NCI-H1417 treated with DMSO at 0.1 percent for 48 hours (cell line): ENCODE results near the gene ACSS2.
"Not testable (repeated sequence)": the region's sequence is repeated elsewhere in the genome, so short reads cannot be mapped to it uniquely, and the experiment has no call there.

Source experiments
- DNase-seq: peaks from one replicate; lab custom pipeline; 2025; lab: John Stamatoyannopoulos, UW

The ACSS2 gene

GRCh38 chr20:34874094-34874654 is 2.2 kb upstream of the ACSS2 start:
- DNase-seq: peak; percentile 66

GRCh38 chr20:34875642-34876405 is 588 bp upstream of the ACSS2 start:
- DNase-seq: no peak

DNA sequence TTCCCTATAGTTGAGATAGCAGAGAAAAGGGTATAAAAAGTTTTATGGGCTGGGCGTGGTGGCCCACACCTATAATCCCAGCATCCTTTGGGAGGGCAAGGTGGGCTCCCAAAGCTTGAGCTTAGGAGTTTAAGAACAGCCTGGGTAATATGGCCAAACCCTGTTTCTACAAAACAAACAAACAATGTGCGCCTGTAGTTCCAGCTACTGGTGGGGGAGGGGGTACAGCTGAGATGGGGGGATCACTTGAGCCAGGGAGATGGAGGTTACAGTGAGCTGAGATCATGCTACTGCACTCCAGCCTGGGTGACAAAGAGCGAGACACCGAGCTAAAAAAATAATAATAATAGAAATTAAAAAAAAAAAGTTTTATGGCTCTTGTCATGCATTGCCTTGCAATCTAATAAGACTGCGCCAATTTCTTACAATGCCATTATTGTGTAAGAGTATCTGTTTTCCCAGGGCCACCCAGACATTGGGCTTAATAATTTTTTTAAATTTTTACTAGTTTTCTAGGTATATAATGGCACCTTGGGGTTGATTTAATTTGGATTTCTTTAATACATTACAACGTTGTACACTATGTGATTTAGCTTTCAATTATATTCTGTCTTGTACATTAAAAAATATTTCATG is 3.9 kb downstream of the ACSS2 start:
- no peak for DNase-seq

DNA sequence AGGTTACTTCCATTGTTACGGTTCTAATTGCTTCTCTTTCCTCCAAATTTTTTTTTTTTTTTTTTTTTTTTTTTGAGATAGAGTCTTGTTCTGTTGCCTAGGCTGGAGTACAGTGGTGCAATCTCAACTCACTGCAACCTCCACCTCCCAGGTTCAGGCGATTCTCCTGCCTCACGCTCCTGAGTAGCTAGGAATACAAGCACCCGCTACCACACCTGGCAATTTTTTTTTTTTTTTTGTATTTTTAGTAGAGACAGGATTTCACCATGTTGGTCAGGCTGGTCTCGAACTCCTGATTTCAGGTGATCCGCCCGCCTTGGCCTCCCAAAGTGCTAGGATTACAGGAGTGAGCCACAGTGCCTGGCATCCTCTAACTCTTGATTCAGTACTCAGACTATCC is 4.6 kb downstream of the ACSS2 start:
- not testable (repeated sequence) for DNase-seq

DNA sequence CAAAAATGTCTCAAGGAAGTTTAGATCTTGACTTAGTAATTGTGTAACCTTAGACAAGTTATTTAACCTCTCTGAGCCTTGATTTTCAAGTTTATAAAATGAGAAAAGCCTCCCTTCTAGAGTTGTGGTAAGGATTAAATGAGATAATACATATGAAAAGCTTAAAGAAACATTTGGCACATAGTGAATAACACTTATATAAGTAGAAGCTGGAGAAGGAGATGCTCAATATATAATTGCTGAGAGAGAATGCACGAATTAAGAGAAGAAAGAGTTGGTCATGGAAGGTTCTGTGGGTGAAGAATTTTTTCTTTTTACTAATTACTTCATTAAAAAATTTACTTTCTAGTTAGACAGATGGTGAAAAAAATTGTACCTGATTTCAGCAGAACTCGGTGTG is 5.3 kb downstream of the ACSS2 start:
- DNase-seq: no peak

DNA sequence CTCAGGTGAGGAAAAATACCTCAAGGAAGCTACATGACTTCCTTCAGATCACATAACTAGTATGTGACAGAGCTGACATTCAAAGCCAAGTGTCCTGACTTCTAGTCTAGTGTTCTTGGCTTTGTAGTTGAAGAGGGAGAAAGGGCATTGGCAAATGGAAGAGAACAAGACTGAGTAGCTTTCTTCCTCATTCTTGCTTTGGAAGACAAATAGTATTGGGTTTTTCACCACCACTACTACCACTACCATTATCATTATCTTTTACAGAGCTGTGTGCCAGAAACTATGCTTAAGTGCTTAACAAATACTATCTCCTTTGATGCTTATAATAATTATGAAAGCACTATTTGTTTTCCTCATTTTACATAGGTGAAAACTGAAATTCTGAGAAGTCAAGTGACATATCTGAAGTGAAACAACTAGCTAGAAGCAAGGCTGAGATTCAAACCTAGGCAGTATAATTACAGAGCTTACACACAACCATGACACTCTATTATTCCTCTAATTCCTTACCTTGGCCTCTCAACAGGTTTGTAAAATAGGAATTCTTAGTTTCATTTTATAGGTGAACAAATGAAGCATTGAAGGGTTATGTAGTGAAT is 6.8 kb downstream of the ACSS2 start:
- DNase-seq: no peak

- DNase-seq: no peak
Measured at GRCh38 chr20:34883809-34884208, 7.4 kb downstream of the ACSS2 start.

DNA sequence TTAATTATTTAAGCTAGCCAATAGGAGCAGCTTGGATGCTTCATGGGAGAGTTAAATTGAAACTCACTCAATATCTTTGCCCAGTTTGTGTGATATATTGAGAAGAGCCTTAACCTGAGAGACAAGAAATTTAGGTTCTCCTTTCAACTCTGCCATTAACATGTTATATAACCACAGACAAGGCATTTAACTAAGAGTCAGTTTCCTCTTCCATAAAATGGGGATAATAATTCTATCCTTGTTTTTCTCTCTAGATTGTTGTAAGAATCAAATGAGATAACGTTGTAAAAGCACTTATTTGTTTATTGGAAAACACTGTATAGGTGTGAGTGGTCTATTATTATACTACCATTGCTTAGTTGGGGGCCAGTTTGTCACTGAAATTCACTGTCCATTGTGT is 7.8 kb downstream of the ACSS2 start:
- no peak for DNase-seq

- DNase-seq: no peak
Measured at GRCh38 chr20:34886122-34886521, 9.7 kb downstream of the ACSS2 start.

DNA sequence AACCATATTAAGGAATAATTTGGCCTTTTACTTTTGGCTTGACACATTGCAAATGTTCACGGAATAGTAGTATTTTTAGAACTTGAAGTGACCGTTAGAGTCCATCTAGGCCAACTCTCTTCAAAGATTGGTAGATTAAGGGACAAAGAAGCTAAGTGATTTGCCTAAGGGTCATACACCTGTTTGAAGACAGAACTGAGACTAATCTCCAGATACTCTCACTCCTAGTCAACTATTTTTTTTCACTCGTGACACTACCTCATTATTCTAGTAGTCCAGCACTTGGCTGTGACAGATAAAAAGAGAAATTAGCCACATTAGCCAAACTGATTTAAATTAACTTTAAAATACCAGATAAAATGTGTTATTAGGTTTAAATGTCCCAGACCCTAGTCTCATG is 10.6 kb downstream of the ACSS2 start:
- DNase-seq: no peak

DNA sequence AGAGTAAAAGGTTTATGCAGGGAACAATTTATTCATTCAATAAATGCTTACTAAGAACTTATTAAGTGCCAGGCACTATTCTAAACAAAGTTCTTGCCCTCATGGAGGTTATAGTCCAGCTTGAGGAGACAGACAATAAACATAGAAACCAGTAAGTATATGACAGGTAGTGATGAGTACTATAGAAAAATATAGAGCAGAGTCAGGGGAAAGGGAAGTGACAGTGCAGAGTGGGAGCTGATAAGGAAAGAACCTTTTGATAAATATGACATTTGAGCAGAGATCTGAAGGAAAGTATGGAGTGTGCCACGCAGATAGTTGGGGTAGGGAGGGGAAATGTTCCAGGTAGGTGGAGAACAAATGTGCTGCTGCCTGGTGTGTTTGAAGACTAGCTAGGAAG is 12.1 kb downstream of the ACSS2 start:
- no peak for DNase-seq

DNA sequence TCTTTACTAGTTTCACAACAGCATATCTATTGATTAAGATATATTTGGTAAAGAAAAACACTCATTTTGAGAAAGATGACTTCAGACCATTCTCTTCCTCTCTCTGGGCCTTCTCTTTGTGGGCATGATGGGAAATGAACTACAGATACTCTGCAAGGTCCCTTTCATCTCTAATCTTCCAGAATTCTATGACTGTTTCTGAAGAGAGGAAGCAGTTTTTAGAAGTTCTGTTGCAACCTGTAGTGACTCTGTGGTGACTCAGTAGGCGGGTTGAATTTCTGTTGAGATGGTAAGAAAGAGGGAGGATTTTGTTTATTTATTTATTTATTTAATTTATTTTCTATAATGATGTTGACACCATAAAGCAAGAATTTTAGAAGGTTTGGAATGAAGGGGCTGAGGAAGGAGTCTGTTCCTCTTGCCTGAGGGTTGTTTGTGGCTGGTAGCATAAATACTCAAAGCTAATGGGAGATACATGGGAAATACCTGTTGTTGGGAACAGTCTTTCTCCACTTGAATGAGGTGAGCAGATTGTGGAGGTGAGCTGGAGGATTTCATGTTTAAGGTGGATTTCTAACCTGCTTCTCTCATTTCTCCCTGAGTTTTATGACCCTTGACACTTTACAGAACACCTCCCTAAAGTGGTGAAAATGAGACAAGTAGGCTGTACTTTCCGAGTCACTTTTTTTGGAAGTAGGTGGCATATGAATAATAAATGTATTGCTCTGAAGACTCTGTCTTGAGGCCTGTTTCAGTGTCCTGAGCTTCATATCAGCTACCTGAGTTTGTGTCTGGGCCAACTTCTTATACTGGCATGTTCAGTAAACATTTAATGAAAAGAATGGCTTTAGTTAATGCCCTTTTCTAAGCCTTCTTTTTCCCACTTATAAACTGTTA is 15.0 kb downstream of the ACSS2 start:
- DNase-seq: no peak

- DNase-seq: no peak
Measured at GRCh38 chr20:34892671-34893070, 16.3 kb downstream of the ACSS2 start.

DNA sequence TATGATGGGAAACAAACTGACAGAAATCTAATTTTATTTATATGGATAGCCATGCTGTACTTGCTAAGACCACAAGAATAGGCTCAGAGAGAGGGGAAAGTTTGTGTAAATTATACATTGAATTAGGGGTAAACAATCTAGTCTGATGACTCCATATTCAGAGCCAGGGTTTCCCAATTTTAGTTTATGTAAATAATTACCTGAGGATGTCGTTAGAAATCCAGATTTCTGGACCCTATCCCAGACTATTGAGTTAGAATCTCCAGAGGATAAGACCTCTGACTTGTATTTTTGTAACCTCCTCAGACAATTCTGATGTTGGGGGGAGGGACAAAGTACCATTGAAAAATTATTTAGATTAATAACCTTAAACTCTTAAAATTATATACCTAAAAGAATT is 18.3 kb downstream of the ACSS2 start:
- no peak for DNase-seq

DNA sequence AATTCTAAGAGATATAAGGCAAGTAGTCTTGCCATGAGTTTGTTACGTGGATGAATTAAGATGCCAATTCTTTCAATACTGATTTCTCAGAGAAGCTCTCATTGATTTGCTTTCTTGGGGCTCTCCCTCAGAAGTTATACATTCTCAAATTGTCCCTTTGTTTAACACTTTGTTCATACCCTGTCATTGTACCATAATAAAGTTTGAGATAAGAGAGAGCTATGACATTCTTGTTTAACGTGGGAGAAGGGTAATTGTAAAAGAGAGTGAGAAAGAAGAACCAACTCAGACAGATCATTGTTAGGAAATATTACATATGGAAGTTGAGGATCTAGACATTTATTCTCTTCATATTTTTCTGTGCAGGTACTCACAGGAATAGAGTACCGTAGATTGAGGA is 19.1 kb downstream of the ACSS2 start:
- DNase-seq: no peak

GRCh38 chr20:34896086-34896621 is 19.7 kb downstream of the ACSS2 start:
- DNase-seq: no peak

DNA sequence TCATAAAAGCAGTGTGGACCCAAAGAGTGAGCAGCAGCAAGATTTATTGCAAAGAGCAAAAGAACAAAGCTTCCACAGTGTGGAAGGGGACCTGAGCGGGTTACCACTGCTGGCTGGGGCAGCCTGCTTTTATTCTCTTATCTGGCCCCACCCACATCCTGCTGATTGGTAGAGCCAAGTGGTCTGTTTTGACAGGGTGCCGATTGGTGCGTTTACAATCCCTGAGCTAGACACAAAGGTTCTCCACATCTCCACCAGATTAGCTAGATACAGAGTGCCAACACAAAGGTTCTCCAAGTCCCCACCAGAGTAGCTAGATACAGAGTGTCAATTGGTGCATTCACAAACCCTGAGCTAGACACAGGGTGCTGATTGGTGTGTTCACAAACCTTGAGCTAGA is 21.7 kb downstream of the ACSS2 start:
- DNase-seq: not testable (repeated sequence)

GRCh38 chr20:34898731-34899130 is 22.3 kb downstream of the ACSS2 start:
- DNase-seq: not testable (repeated sequence)

DNA sequence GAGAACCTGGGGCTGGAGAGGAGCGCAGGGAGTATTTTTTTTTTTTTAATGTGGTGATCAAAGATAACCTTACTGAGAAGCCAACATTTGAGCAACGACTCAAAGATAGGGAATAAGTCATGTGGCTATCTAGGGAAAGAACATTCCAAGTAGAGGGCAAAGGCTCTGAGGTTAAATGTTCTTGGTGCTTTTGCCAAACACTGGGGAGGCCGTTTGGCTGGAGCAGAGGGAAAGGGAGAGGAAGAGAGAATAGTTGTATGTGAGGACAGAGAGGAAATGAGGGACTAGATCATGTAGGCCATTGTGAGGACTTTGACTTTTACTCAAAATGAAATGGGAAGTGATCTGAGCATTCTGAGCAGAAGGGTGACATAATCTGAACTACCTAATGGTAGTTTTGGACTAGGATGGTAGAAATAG is 27.8 kb downstream of the ACSS2 start:
- DNase-seq: no peak

GRCh38 chr20:34907616-34908469 is 31.4 kb downstream of the ACSS2 start:
- DNase-seq: no peak

- DNase-seq: no peak
Measured at GRCh38 chr20:34915131-34915530, 38.7 kb downstream of the ACSS2 start.
